ENCODE results near the gene TECPR2. TPM values are rescaled to one million over a fixed set of nuclear protein-coding genes. Genes with fewer than 3 reads are reported as not detected.
A peak's percentile ranks its signal among the peaks of the same experiment; 100 is the strongest.

Gene TECPR2
- total RNA-seq, 1 donor from 2014 or later, result 27.0 TPM

DNA sequence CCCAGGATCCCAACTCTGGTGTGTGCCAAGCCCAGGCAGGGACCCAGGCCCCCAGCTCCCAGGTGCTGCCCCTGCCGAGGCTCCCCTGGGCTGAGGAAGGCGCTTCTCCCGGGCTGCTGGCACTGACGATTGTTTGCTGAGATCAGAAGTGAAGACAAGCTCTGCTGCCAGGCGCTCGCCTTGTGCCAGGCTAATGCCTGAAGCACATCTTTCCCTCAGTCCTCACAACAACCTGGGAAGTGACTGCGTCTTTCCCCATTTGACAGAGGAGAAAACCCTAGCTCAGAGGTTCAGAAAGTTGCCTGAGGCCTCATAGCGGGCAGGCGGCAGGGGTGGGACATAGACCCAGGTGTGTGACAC lies 110.0 kb downstream of the TECPR2 start:
- TF ChIP-seq, protein P1, sequence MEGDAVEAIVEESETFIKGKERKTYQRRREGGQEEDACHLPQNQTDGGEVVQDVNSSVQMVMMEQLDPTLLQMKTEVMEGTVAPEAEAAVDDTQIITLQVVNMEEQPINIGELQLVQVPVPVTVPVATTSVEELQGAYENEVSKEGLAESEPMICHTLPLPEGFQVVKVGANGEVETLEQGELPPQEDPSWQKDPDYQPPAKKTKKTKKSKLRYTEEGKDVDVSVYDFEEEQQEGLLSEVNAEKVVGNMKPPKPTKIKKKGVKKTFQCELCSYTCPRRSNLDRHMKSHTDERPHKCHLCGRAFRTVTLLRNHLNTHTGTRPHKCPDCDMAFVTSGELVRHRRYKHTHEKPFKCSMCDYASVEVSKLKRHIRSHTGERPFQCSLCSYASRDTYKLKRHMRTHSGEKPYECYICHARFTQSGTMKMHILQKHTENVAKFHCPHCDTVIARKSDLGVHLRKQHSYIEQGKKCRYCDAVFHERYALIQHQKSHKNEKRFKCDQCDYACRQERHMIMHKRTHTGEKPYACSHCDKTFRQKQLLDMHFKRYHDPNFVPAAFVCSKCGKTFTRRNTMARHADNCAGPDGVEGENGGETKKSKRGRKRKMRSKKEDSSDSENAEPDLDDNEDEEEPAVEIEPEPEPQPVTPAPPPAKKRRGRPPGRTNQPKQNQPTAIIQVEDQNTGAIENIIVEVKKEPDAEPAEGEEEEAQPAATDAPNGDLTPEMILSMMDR (conservative IDR thresholded peaks at IDR 0.05), result no peak
- Mint-ChIP-seq H3K4me1 (no peaks in the 10 kb centered on the region), H3K4me3 (no peak overlapping the region), H3K27me3 (ENCODE audit: low read depth) (no peaks in the 10 kb centered on the region), H3K36me3 (ENCODE audit: low read depth) (peaks cover 18% of the 10 kb centered on the region), H3K27ac (ENCODE audit: unreplicated experiment) (peak overlapping the region; percentile 87), H3K9me3 (no peaks in the 10 kb centered on the region)
- DNase-seq (ENCODE audit: low read depth, low spot score), result no peak

DNA sequence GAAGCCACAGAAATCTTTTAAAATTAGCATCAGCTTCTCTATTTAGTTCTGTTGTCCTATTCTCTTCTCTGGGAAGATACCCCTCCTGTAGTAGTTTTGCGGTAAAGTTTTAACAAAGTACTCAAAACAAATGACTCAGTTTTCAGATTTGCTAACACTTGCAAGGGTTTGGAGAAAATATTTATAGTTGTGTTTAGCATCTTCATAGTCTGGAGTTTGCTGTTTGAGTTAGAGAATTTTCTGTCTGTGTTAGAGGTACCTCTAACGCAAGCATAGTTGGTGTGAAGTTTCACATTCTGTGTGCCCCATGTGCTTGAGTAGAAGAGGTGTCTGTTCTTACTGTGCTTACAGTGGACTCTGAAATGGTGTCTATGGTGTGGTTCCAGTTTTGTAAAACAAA lies 110.8 kb downstream of the TECPR2 start:
- no peak for DNase-seq (ENCODE audit: low read depth, low spot score)
- TF ChIP-seq, protein P1 (conservative IDR thresholded peaks at IDR 0.05), result no peak
- Mint-ChIP-seq H3K27ac (ENCODE audit: unreplicated experiment) (no peak overlapping the region), H3K36me3 (ENCODE audit: low read depth) (peaks cover 16% of the 10 kb centered on the region), H3K27me3 (ENCODE audit: low read depth) (no peaks in the 10 kb centered on the region), H3K4me3 (no peak overlapping the region), H3K4me1 (no peaks in the 10 kb centered on the region), H3K9me3 (no peaks in the 10 kb centered on the region)

DNA sequence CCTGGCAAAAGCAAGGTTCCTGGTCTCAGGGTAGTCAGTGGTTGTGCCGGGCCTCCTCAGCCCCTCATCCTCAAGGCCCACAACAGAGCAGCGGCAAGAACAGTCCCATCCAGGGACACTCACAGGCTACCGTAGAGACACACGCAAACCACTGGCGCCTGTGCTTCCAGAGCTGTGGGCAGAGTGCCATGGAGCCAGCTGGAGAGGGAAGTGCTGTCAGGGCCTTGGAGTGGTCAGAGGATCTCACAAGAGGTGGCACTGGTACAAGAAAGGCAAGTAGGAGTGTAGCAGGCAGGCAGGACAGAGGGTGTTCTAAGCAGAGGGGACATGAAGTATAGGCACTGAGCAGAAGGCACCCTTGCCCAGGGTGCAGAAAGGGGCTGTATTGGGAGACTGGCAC lies 112.2 kb downstream of the TECPR2 start:
- TF ChIP-seq, protein P1 (conservative IDR thresholded peaks at IDR 0.05), result no peak
- Mint-ChIP-seq H3K27me3 (ENCODE audit: low read depth) (no peaks in the 10 kb centered on the region), H3K36me3 (ENCODE audit: low read depth) (peaks cover 18% of the 10 kb centered on the region), H3K4me3 (no peak overlapping the region), H3K4me1 (no peaks in the 10 kb centered on the region), H3K27ac (ENCODE audit: unreplicated experiment) (no peak overlapping the region), H3K9me3 (no peaks in the 10 kb centered on the region)
- no peak for DNase-seq (ENCODE audit: low read depth, low spot score)

DNA sequence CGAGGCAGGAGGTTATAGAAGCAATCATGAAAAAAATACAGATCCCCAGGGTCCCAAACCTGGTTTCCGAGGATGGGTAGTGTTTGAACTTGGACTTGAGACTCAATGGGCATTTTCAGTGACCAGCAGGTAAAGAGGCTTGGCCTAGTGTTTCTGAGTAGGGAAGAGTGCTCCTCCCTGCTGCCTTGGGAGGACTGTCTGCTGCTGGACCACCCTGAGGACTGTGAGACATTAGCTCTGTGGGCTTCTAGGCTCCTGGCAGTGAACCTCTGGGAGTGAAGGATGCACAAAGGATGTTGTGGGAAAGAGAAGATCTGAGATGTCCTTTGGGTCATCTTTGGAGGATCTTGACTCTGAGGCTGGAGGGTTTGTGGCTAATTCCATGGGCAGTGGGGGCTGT lies 116.4 kb downstream of the TECPR2 start:
- TF ChIP-seq, protein P1 (conservative IDR thresholded peaks at IDR 0.05), result no peak
- H3K9me3 Mint-ChIP-seq, result peaks cover 4% of the 10 kb centered on the region
- H3K4me1 Mint-ChIP-seq, result peaks cover 9% of the 10 kb centered on the region
- H3K4me3 Mint-ChIP-seq, result no peak overlapping the region
- H3K27ac Mint-ChIP-seq (ENCODE audit: unreplicated experiment), result no peak overlapping the region
- peaks cover 25% of the 10 kb centered on the region for H3K36me3 Mint-ChIP-seq (ENCODE audit: low read depth)
- DNase-seq (ENCODE audit: low read depth, low spot score), result no peak
- H3K27me3 Mint-ChIP-seq (ENCODE audit: low read depth), result no peaks in the 10 kb centered on the region

DNA sequence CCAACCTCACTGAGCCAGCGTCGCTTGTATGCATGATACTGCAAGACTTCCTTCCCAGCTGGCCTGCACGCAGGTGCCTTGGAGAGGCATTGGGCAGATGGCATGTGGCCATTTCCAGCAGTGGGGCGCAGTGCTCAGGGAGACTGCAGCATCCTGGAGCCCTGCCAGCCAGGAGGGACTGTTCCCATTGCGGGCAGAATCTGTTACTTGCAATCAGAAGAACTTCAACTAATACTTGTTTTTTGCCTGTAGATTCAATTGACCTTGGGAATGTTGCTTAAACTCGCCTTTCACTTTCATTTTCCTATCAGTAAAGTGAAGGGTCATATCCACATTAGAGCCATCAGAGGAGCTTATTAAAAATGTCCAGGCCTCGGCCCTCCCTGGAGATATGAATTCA lies 117.0 kb downstream of the TECPR2 start:
- peaks cover 9% of the 10 kb centered on the region for H3K4me1 Mint-ChIP-seq
- H3K27me3 Mint-ChIP-seq (ENCODE audit: low read depth), result no peaks in the 10 kb centered on the region
- no peak overlapping the region for H3K4me3 Mint-ChIP-seq
- no peak for DNase-seq (ENCODE audit: low read depth, low spot score)
- H3K9me3 Mint-ChIP-seq, result peaks cover 4% of the 10 kb centered on the region
- no peak overlapping the region for H3K27ac Mint-ChIP-seq (ENCODE audit: unreplicated experiment)
- TF ChIP-seq, protein P1 (conservative IDR thresholded peaks at IDR 0.05), result no peak
- H3K36me3 Mint-ChIP-seq (ENCODE audit: low read depth), result peaks cover 25% of the 10 kb centered on the region

DNA sequence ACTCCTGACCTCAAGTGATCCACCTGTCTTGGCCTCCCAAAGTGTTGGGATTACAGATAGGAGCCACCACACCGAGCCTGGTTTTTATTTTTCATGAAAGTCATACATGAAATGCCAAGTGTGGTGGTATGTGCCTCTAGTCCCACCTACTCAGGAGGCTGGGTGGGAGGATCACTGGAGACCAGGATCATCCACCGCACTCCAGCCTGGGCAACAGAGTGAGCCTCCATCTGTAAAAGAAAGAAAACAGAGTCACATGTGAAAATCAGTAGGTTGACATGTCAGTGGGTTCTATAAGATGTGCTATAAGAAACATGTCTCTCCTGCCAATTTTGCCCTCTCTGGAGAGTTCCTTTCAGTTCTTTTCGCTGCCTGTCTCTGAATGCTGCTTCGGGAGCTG lies 118.6 kb downstream of the TECPR2 start:
- no peak overlapping the region for H3K27ac Mint-ChIP-seq (ENCODE audit: unreplicated experiment)
- H3K27me3 Mint-ChIP-seq (ENCODE audit: low read depth), result no peaks in the 10 kb centered on the region
- peaks cover 9% of the 10 kb centered on the region for H3K4me1 Mint-ChIP-seq
- TF ChIP-seq, protein P1 (conservative IDR thresholded peaks at IDR 0.05), result no peak
- DNase-seq (ENCODE audit: low read depth, low spot score), result no peak
- H3K4me3 Mint-ChIP-seq, result no peak overlapping the region
- peaks cover 4% of the 10 kb centered on the region for H3K9me3 Mint-ChIP-seq
- H3K36me3 Mint-ChIP-seq (ENCODE audit: low read depth), result peaks cover 19% of the 10 kb centered on the region
